Caco-2 (cell line): ENCODE results near the gene COL17A1. TPM values are rescaled to one million over a fixed set of nuclear protein-coding genes. Genes with fewer than 3 reads are reported as not detected.

Experiments
- BruUV-seq: library from RNA; stranded (reverse); fragments of 400-500 nt; replicated peaks from 2 replicates; lab custom pipeline; 2021; lab: Mats Ljungman, UMichigan
- CTCF ChIA-PET: fragments of 300-600 bp; sonication (Branson Sonifier 250); formaldehyde crosslinking; loops from one replicate; lab custom pipeline; 2022; ENCODE audit warnings: antibody characterized with exemption; lab: Charles Lee
- POLR2A ChIA-PET: fragments of 300-600 bp; sonication (Branson Sonifier 250); formaldehyde crosslinking; loops from one replicate; lab custom pipeline; 2022; ENCODE audit warnings: antibody characterized with exemption; lab: Charles Lee
- DNase-seq, 2 experiments: peaks; one replicate each; pipeline versions ENCODE4 v3.0.0 to v3.0.0-alpha.2; 2020 to 2022
- H3K27me3 ChIP-seq: replicated peaks from 2 replicates; pipeline ENCODE4 v1.6.0; 2011; ENCODE audit warnings: low read length; ENCODE audit not compliant: control insufficient read depth, insufficient read depth
- H3K36me3 ChIP-seq: 2 replicates; pipeline ENCODE4 v1.5.1; 2011; ENCODE audit warnings: low read length; ENCODE audit not compliant: control insufficient read depth, insufficient read depth
- H3K4me1 ChIP-seq: fragments of 250-450 bp; sonication (Bioruptor Pico); 2 replicates; pipeline ENCODE4 v1.5.1; 2020; ENCODE audit warnings: mild to moderate bottlenecking
- H3K4me3 ChIP-seq: 2 replicates; pipeline ENCODE4 v1.5.1; 2011; ENCODE audit warnings: low read depth, mild to moderate bottlenecking, control low read depth, low read length
- H3K9me3 ChIP-seq: fragments of 250-450 bp; sonication (Bioruptor Pico); 2 replicates; pipeline ENCODE4 v1.5.1; 2020; ENCODE audit warnings: mild to moderate bottlenecking, moderate library complexity
- H3K27ac Mint-ChIP-seq: one replicate; pipeline ENCODE4 v1.8.0; 2022; ENCODE audit warnings: mixed read lengths; ENCODE audit not compliant: unreplicated experiment
- H3K27me3 Mint-ChIP-seq: one replicate; pipeline ENCODE4 v1.8.0; 2022; ENCODE audit warnings: mixed read lengths; ENCODE audit not compliant: insufficient read depth, unreplicated experiment
- H3K36me3 Mint-ChIP-seq: one replicate; pipeline ENCODE4 v1.8.0; 2022; ENCODE audit warnings: mild to moderate bottlenecking, mixed read lengths; ENCODE audit not compliant: insufficient read depth, unreplicated experiment
- H3K4me1 Mint-ChIP-seq: one replicate; pipeline ENCODE4 v1.8.0; 2022; ENCODE audit warnings: low read depth, mixed read lengths; ENCODE audit not compliant: unreplicated experiment
- H3K4me3 Mint-ChIP-seq: one replicate; pipeline ENCODE4 v1.8.0; 2022; ENCODE audit warnings: mild to moderate bottlenecking, moderate library complexity, mixed read lengths; ENCODE audit not compliant: unreplicated experiment
- H3K9me3 Mint-ChIP-seq: one replicate; pipeline ENCODE4 v1.8.0; 2022; ENCODE audit warnings: mixed read lengths; ENCODE audit not compliant: unreplicated experiment
- intact Hi-C: fragments of 100-400 bp; cut with micrococcal nuclease; formaldehyde crosslinking; loops from one replicate; pipeline ENCODE4 v1.10.0; 2022; ENCODE audit not compliant: unreplicated experiment
- total RNA-seq: library from RNA; stranded (reverse); gene quantifications from 2 replicates; pipeline ENCODE4 v1.2.3, GENCODE V29; 2022
- TF ChIP-seq, protein P1 (sequence below), 2 experiments: fragments of 200-600 bp in 1 of 2; IDR thresholded peaks; 1 replicate in 1 of 2; 2 replicates in 1 of 2; pipeline versions ENCODE4 v1.5.1 to v1.8.0; 2011 to 2022; ENCODE audit warnings: antibody characterized with exemption in 1 of 2, control low read depth in 1 of 2, inconsistent platforms in 1 of 2, low read depth in 1 of 2, low read length in 1 of 2, mild to moderate bottlenecking in 1 of 2, moderate library complexity in 1 of 2; ENCODE audit not compliant: insufficient read depth in 1 of 2, severe bottlenecking in 1 of 2, unreplicated experiment in 1 of 2

COL17A1 gene
- total RNA-seq, 1 experiment from 2014 or later = 0.45 TPM

DNA sequence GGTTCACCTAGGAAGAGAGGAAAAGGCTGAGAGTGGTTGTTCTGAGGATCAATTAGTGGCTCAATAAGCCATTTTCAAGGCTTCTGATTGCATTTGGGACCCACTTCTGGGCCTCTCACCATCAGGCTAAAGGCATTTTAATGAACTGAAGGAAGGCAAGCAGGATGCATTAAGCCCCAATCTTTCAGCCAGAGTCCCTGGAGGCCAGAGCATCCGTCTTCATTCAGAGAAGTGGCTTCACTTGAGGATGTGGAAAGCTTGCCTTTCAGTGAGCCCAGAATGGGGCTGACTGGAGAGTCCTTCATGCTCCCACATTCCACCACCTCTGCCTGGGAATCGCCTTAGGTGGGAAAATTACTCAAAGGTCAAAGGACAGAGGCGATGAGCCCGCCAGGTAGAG, 41.8 kb downstream of the COL17A1 start:
- no peak for DNase-seq
- ChIA-PET CTCF (no interaction called here), POLR2A (no interaction called here)
- Histone ChIP-seq H3K27me3 (no peaks in the 10 kb centered on the region), H3K4me3 (no peak overlapping the region), H3K36me3 (no peaks in the 10 kb centered on the region), H3K4me1 (no peaks in the 10 kb centered on the region; the same call in 1 of the 2 replicates), H3K9me3 (no peaks in the 10 kb centered on the region)
- Mint-ChIP-seq H3K4me3 (no peak overlapping the region), H3K4me1 (no peaks in the 10 kb centered on the region), H3K27ac (no peak overlapping the region), H3K9me3 (no peaks in the 10 kb centered on the region), H3K27me3 (no peaks in the 10 kb centered on the region), H3K36me3 (no peaks in the 10 kb centered on the region)
- TF ChIP-seq, protein P1, sequence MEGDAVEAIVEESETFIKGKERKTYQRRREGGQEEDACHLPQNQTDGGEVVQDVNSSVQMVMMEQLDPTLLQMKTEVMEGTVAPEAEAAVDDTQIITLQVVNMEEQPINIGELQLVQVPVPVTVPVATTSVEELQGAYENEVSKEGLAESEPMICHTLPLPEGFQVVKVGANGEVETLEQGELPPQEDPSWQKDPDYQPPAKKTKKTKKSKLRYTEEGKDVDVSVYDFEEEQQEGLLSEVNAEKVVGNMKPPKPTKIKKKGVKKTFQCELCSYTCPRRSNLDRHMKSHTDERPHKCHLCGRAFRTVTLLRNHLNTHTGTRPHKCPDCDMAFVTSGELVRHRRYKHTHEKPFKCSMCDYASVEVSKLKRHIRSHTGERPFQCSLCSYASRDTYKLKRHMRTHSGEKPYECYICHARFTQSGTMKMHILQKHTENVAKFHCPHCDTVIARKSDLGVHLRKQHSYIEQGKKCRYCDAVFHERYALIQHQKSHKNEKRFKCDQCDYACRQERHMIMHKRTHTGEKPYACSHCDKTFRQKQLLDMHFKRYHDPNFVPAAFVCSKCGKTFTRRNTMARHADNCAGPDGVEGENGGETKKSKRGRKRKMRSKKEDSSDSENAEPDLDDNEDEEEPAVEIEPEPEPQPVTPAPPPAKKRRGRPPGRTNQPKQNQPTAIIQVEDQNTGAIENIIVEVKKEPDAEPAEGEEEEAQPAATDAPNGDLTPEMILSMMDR (IDR thresholded peaks at IDR 0.05; ENCODE audit: insufficient read depth in 1 of 2, low read depth in 1 of 2, low read length in 1 of 2, severe bottlenecking in 1 of 2, unreplicated experiment in 1 of 2) = no peak
- intact Hi-C loops = no loop called here
- BruUV-seq = no TSS peak

DNA sequence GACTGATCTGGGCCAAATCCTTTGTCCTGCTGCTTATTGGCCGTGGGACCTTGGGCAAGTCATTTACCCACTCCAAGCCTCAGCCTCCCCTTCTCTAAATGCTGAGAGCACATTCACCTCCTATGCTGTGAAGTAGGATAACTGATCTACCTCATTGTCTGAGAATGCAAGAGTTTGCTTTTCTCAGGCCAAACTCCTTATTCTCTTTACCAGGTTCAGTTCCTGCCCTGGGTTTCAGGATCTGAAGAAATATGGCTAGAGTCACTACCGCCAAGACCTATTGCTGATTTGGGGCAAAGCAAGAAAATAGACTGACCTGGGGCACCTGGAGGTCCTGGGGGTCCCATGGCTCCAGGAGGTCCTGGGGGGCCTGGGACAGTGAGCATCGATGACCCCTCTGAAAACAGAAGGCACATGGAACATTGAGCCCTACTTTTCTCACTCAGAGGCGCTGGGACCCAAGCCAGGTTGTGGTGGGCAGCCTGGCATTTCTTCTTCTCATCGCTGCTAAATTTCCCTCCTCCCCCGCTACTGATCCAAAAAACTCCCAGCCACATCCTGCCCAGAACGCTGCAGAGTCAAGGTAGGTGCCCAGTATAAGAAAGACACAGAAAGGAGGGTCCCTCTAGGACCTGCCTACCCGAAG, 42.4 kb downstream of the COL17A1 start:
- Histone ChIP-seq H3K4me3 (no peak overlapping the region), H3K27me3 (no peaks in the 10 kb centered on the region), H3K4me1 (no peaks in the 10 kb centered on the region; the same call in 1 of the 2 replicates), H3K36me3 (no peaks in the 10 kb centered on the region), H3K9me3 (no peaks in the 10 kb centered on the region)
- Mint-ChIP-seq H3K9me3 (no peaks in the 10 kb centered on the region), H3K36me3 (peaks cover 1% of the 10 kb centered on the region), H3K27me3 (no peaks in the 10 kb centered on the region), H3K4me3 (no peak overlapping the region), H3K27ac (no peak overlapping the region), H3K4me1 (no peaks in the 10 kb centered on the region)
- no TSS peak for BruUV-seq
- POLR2A ChIA-PET = no interaction called here
- CTCF ChIA-PET = no interaction called here
- DNase-seq = no peak
- intact Hi-C loops = no loop called here
- TF ChIP-seq, protein P1 (IDR thresholded peaks at IDR 0.05; ENCODE audit: insufficient read depth in 1 of 2, low read depth in 1 of 2, low read length in 1 of 2, severe bottlenecking in 1 of 2, unreplicated experiment in 1 of 2) = no peak

DNA sequence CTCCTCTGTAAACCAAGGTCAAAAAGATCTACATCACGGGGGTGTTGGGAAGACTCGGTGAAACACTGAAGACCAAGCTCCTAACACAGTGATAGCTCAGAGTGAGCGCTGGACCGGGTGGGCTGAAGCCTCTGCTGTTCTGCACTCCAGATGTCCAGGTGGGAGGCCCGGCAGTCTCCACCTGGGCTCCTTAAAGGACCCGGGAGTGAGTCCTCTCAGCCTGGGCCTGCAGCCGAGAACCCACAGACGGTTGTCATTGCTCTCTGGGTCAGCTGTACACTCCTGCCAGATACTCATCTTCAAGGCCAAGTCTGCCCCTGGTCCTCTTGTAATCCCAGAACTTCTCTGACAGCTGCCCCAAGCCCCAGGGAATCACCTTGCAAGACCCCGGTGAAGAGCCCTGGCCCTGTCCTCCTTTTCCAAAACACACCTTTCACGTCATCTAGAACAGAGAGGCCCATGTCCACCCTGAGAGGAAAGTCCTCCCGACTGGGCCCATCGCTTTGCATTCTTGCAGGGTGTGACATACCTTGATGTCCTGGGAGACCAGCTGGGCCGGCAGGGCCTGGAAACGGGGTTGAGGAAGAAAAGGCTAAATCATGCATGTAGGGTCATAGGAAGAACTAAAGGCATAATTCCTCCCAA, 43.7 kb downstream of the COL17A1 start:
- TF ChIP-seq, protein P1 (IDR thresholded peaks at IDR 0.05; ENCODE audit: insufficient read depth in 1 of 2, low read depth in 1 of 2, low read length in 1 of 2, severe bottlenecking in 1 of 2, unreplicated experiment in 1 of 2) = no peak
- no peaks in the 10 kb centered on the region for H3K9me3 ChIP-seq
- H3K27ac Mint-ChIP-seq = no peak overlapping the region
- no peaks in the 10 kb centered on the region for H3K27me3 Mint-ChIP-seq
- no peak for DNase-seq
- no peaks in the 10 kb centered on the region; the same call in 1 of the 2 replicates for H3K4me1 ChIP-seq
- CTCF ChIA-PET = no interaction called here
- no peaks in the 10 kb centered on the region for H3K36me3 ChIP-seq
- H3K4me3 Mint-ChIP-seq = no peak overlapping the region
- no peaks in the 10 kb centered on the region for H3K27me3 ChIP-seq
- intact Hi-C loops = no loop called here
- no peaks in the 10 kb centered on the region for H3K4me1 Mint-ChIP-seq
- no peaks in the 10 kb centered on the region for H3K9me3 Mint-ChIP-seq
- POLR2A ChIA-PET = no interaction called here
- no TSS peak for BruUV-seq
- H3K4me3 ChIP-seq = no peak overlapping the region
- peaks cover 7% of the 10 kb centered on the region for H3K36me3 Mint-ChIP-seq
